ENCODE results near the gene DST.

Gene DST

GRCh38 chr6:56671160-56671559, 28.5 kb upstream of the DST start:
- Histone ChIP-seq H3K4me2 (ENCODE audit: low read depth, low read length) (no peak overlapping the region), H3K9me3 (replicated peaks; ENCODE audit: insufficient read depth, low read length) (no peaks in the 10 kb centered on the region), H4K20me1 (ENCODE audit: insufficient read depth, low read length) (no peaks in the 10 kb centered on the region), H3K4me1 (ENCODE audit: low read length) (peaks cover 21% of the 10 kb centered on the region), H3K36me3 (replicated peaks; ENCODE audit: insufficient read depth, low read length) (no peaks in the 10 kb centered on the region), H3K79me2 (ENCODE audit: low read length) (peaks cover 26% of the 10 kb centered on the region), H3K9ac (ENCODE audit: low read length) (no peak overlapping the region), H3K4me3 (ENCODE audit: low read length) (no peak overlapping the region), H3F3A (ENCODE audit: insufficient read depth, low read length) (peaks cover 3% of the 10 kb centered on the region; the same call in 1 of the 2 replicates), H2AFZ (ENCODE audit: low read length) (no peak overlapping the region), H3K27me3 (replicated peaks; ENCODE audit: insufficient read depth, low read length) (no peaks in the 10 kb centered on the region), H3K9me2 (replicated peaks; ENCODE audit: insufficient read depth, low read length) (no peaks in the 10 kb centered on the region), H3K27ac (ENCODE audit: low read length) (no peak overlapping the region)
- no peak for DNase-seq
- no peak for TF ChIP-seq EZH2 (optimal IDR thresholded peaks at IDR 0.05; ENCODE audit: low read depth, low read length)
- TF ChIP-seq, protein P1, sequence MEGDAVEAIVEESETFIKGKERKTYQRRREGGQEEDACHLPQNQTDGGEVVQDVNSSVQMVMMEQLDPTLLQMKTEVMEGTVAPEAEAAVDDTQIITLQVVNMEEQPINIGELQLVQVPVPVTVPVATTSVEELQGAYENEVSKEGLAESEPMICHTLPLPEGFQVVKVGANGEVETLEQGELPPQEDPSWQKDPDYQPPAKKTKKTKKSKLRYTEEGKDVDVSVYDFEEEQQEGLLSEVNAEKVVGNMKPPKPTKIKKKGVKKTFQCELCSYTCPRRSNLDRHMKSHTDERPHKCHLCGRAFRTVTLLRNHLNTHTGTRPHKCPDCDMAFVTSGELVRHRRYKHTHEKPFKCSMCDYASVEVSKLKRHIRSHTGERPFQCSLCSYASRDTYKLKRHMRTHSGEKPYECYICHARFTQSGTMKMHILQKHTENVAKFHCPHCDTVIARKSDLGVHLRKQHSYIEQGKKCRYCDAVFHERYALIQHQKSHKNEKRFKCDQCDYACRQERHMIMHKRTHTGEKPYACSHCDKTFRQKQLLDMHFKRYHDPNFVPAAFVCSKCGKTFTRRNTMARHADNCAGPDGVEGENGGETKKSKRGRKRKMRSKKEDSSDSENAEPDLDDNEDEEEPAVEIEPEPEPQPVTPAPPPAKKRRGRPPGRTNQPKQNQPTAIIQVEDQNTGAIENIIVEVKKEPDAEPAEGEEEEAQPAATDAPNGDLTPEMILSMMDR (IDR thresholded peaks at IDR 0.05; ENCODE audit: low read length): peak; percentile 16; the same call in 1 of the 2 replicates
- TF ChIP-seq EZH2phosphoT487 (IDR thresholded peaks at IDR 0.05; ENCODE audit: low read length): no peak

- DNase-seq: no peak
- Histone ChIP-seq H3K27ac (ENCODE audit: low read length) (no peak overlapping the region), H3K9me3 (replicated peaks; ENCODE audit: insufficient read depth, low read length) (no peaks in the 10 kb centered on the region), H3K79me2 (ENCODE audit: low read length) (peaks cover 20% of the 10 kb centered on the region), H3K9me2 (replicated peaks; ENCODE audit: insufficient read depth, low read length) (no peaks in the 10 kb centered on the region), H3K4me3 (ENCODE audit: low read length) (no peak overlapping the region), H2AFZ (ENCODE audit: low read length) (no peak overlapping the region), H3K4me1 (ENCODE audit: low read length) (peaks cover 18% of the 10 kb centered on the region), H3F3A (ENCODE audit: insufficient read depth, low read length) (peaks cover 3% of the 10 kb centered on the region; the same call in 1 of the 2 replicates), H3K9ac (ENCODE audit: low read length) (no peak overlapping the region), H4K20me1 (ENCODE audit: insufficient read depth, low read length) (no peaks in the 10 kb centered on the region), H3K36me3 (replicated peaks; ENCODE audit: insufficient read depth, low read length) (no peaks in the 10 kb centered on the region), H3K27me3 (replicated peaks; ENCODE audit: insufficient read depth, low read length) (no peaks in the 10 kb centered on the region), H3K4me2 (ENCODE audit: low read depth, low read length) (no peak overlapping the region)
- TF ChIP-seq EZH2phosphoT487 (IDR thresholded peaks at IDR 0.05; ENCODE audit: low read length): no peak
- TF ChIP-seq, protein P1 (IDR thresholded peaks at IDR 0.05; ENCODE audit: low read length): no peak
- TF ChIP-seq EZH2 (optimal IDR thresholded peaks at IDR 0.05; ENCODE audit: low read depth, low read length): no peak
These were observed 26.4 kb upstream of the DST start for GRCh38 chr6:56669041-56669440.

- no peak overlapping the region for H3K27ac ChIP-seq (ENCODE audit: low read length)
- H3K4me3 ChIP-seq (ENCODE audit: low read length): no peak overlapping the region
- H3K9me3 ChIP-seq (replicated peaks; ENCODE audit: insufficient read depth, low read length): no peaks in the 10 kb centered on the region
- TF ChIP-seq, protein P1 (IDR thresholded peaks at IDR 0.05; ENCODE audit: low read length): no peak
- TF ChIP-seq EZH2phosphoT487 (IDR thresholded peaks at IDR 0.05; ENCODE audit: low read length) (no peak), EZH2 (optimal IDR thresholded peaks at IDR 0.05; ENCODE audit: low read depth, low read length) (no peak)
- no peak overlapping the region for H3K9ac ChIP-seq (ENCODE audit: low read length)
- no peak for DNase-seq
- H3K36me3 ChIP-seq (replicated peaks; ENCODE audit: insufficient read depth, low read length): no peaks in the 10 kb centered on the region
- no peak overlapping the region for H2AFZ ChIP-seq (ENCODE audit: low read length)
- H3F3A ChIP-seq (ENCODE audit: insufficient read depth, low read length): no peaks in the 10 kb centered on the region
- H4K20me1 ChIP-seq (ENCODE audit: insufficient read depth, low read length): no peaks in the 10 kb centered on the region
- no peak overlapping the region for H3K4me2 ChIP-seq (ENCODE audit: low read depth, low read length)
- peaks cover 14% of the 10 kb centered on the region for H3K79me2 ChIP-seq (ENCODE audit: low read length)
- H3K27me3 ChIP-seq (replicated peaks; ENCODE audit: insufficient read depth, low read length): no peaks in the 10 kb centered on the region
- peaks cover 13% of the 10 kb centered on the region for H3K4me1 ChIP-seq (ENCODE audit: low read length)
- no peaks in the 10 kb centered on the region for H3K9me2 ChIP-seq (replicated peaks; ENCODE audit: insufficient read depth, low read length)
These were observed 25.5 kb upstream of the DST start for GRCh38 chr6:56668158-56668557.
